IMR-90 (cell line): ENCODE results near the gene CFAP97D2. TPM values are rescaled to one million over a fixed set of nuclear protein-coding genes. Genes with fewer than 3 reads are reported as not detected.

Experiments
- ATAC-seq: fragments of 200-7000 bp; cut with Tn5 transposase; 2 replicates; pipeline ENCODE4 v1.9.1; 2020; ENCODE audit warnings: low read depth, mild to moderate bottlenecking, moderate library complexity
- BruUV-seq: library from RNA; stranded (reverse); fragments of 400-500 nt; replicated peaks from 2 replicates; lab custom pipeline; 2021; lab: Mats Ljungman, UMichigan
- CTCF ChIA-PET: fragments of 300-600 bp; formaldehyde crosslinking; extraction: SDS; loops from one replicate; lab custom pipeline; 2021; ENCODE audit warnings: antibody characterized with exemption; lab: Yijun Ruan, JAX
- POLR2A ChIA-PET: fragments of 300-600 bp; sonication (Branson Sonifier 250); formaldehyde crosslinking; loops from one replicate; lab custom pipeline; 2022; ENCODE audit warnings: antibody characterized with exemption; ENCODE audit not compliant: unreplicated experiment; lab: Charles Lee
- DNase-seq: peaks from one replicate; pipeline ENCODE4 v3.0.0; 2013
- H2AFZ ChIP-seq: replicated peaks from 2 replicates; pipeline ENCODE3; 2013; ENCODE audit warnings: low read length, mild to moderate bottlenecking; ENCODE audit not compliant: poor library complexity
- H2AK5ac ChIP-seq: 2 replicates; pipeline ENCODE4 v1.6.1; 2013; ENCODE audit warnings: low read depth, low read length, inconsistent platforms
- H2AK9ac ChIP-seq: replicated peaks from 2 replicates; pipeline ENCODE3; 2013; ENCODE audit warnings: mild to moderate bottlenecking, low read depth, low read length, moderate library complexity; ENCODE audit not compliant: poor library complexity
- H2BK120ac ChIP-seq: 2 replicates; pipeline ENCODE4 v1.6.1; 2013; ENCODE audit warnings: low read depth, low read length, inconsistent platforms
- H2BK15ac ChIP-seq: 3 replicates; pipeline ENCODE4 v1.6.1; 2013; ENCODE audit warnings: low read depth, low read length, inconsistent platforms
- H2BK20ac ChIP-seq: 2 replicates; pipeline ENCODE4 v1.6.1; 2013; ENCODE audit warnings: low read depth, mild to moderate bottlenecking, inconsistent platforms, low read length, moderate library complexity
- H2BK5ac ChIP-seq: 2 replicates; pipeline ENCODE4 v1.6.1; 2013; ENCODE audit warnings: mild to moderate bottlenecking, low read depth, low read length, inconsistent platforms; ENCODE audit not compliant: poor library complexity, severe bottlenecking
- H3K14ac ChIP-seq: replicated peaks from 2 replicates; pipeline ENCODE4 v1.6.1; 2013; ENCODE audit warnings: low read depth, low read length, inconsistent platforms
- H3K18ac ChIP-seq: 2 replicates; pipeline ENCODE4 v1.6.1; 2013; ENCODE audit warnings: low read depth, low read length, control low read depth
- H3K23ac ChIP-seq: 2 replicates; pipeline ENCODE4 v1.6.1; 2013; ENCODE audit warnings: low read depth, low read length, inconsistent platforms
- H3K27ac ChIP-seq: 2 replicates; pipeline ENCODE4 v1.5.1; 2013; ENCODE audit warnings: mild to moderate bottlenecking, control low read depth, low read length; ENCODE audit not compliant: insufficient read depth
- H3K27me3 ChIP-seq: 2 replicates; pipeline ENCODE4 v1.6.1; 2013; ENCODE audit warnings: low read length; ENCODE audit not compliant: control insufficient read depth, insufficient read depth
- H3K36me3 ChIP-seq: 2 replicates; pipeline ENCODE4 v1.6.1; 2013; ENCODE audit warnings: low read length, mixed read lengths; ENCODE audit not compliant: control insufficient read depth, insufficient read depth
- H3K4ac ChIP-seq: 2 replicates; pipeline ENCODE4 v1.6.1; 2013; ENCODE audit warnings: low read depth, low read length, inconsistent platforms
- H3K4me1 ChIP-seq: 2 replicates; pipeline ENCODE4 v1.6.1; 2013; ENCODE audit warnings: low read length, mixed read lengths; ENCODE audit not compliant: control insufficient read depth, insufficient read depth
- H3K4me2 ChIP-seq: 2 replicates; pipeline ENCODE4 v1.6.1; 2013; ENCODE audit warnings: low read depth, mild to moderate bottlenecking, control low read depth, low read length, moderate library complexity
- H3K4me3 ChIP-seq: 2 replicates; pipeline ENCODE4 v1.5.1; 2013; ENCODE audit warnings: low read depth, mild to moderate bottlenecking, control low read depth, low read length, moderate library complexity; ENCODE audit not compliant: insufficient read depth
- H3K56ac ChIP-seq: 2 replicates; pipeline ENCODE4 v1.6.1; 2013; ENCODE audit warnings: low read length, inconsistent platforms; ENCODE audit not compliant: insufficient read depth; ENCODE audit errors: extremely low read depth
- H3K79me1 ChIP-seq, 2 experiments: 2 replicates each; pipeline ENCODE4 v1.6.1; 2013; ENCODE audit warnings: low read length in 2 of 2, inconsistent platforms in 1 of 2, low read depth in 1 of 2
- H3K9ac ChIP-seq: 2 replicates; pipeline ENCODE4 v1.6.1; 2013; ENCODE audit warnings: low read depth, low read length, control low read depth
- H3K9me1 ChIP-seq: 2 replicates; pipeline ENCODE4 v1.6.1; 2013; ENCODE audit warnings: low read length, inconsistent platforms; ENCODE audit not compliant: insufficient read depth
- H3K9me3 ChIP-seq: 2 replicates; pipeline ENCODE4 v1.6.1; 2013; ENCODE audit warnings: low read length; ENCODE audit not compliant: control insufficient read depth, insufficient read depth
- H4K20me1 ChIP-seq: 2 replicates; pipeline ENCODE4 v1.6.1; 2013; ENCODE audit warnings: low read length, inconsistent platforms; ENCODE audit not compliant: insufficient read depth
- H4K5ac ChIP-seq: 2 replicates; pipeline ENCODE4 v1.6.1; 2013; ENCODE audit warnings: mild to moderate bottlenecking, low read depth, low read length, control low read depth
- H4K8ac ChIP-seq, 2 experiments: 2 replicates each; pipeline ENCODE4 v1.6.1; 2013; ENCODE audit warnings: low read depth in 2 of 2, low read length in 2 of 2, control low read depth in 1 of 2, inconsistent platforms in 1 of 2
- H4K91ac ChIP-seq: 2 replicates; pipeline ENCODE4 v1.6.1; 2013; ENCODE audit warnings: low read depth, low read length, inconsistent platforms; ENCODE audit not compliant: insufficient read depth
- BHLHE40 ChIP-seq: fragments of 150-350 bp; IDR thresholded peaks from 2 replicates; pipeline ENCODE4 v1.6.1; 2016; ENCODE audit warnings: mild to moderate bottlenecking, low read depth, low read length
- CEBPB ChIP-seq: IDR thresholded peaks from 2 replicates; pipeline ENCODE4 v1.6.1; 2012; ENCODE audit warnings: low read depth, low read length, improper control_type of control experiment
- CHD1 ChIP-seq: IDR thresholded peaks from 2 replicates; pipeline ENCODE4 v1.6.1; 2012; ENCODE audit warnings: low read depth, low read length, improper control_type of control experiment
- CTCF ChIP-seq: conservative IDR thresholded peaks from 2 replicates; pipeline ENCODE4 v1.5.1; 2012; ENCODE audit warnings: mild to moderate bottlenecking, low read depth, low read length, improper control_type of control experiment
- FOS ChIP-seq: fragments of 150-350 bp; IDR thresholded peaks from 2 replicates; pipeline ENCODE4 v1.6.1; 2016; ENCODE audit warnings: low read depth, low read length
- MAFK ChIP-seq: IDR thresholded peaks from 2 replicates; pipeline ENCODE4 v1.6.1; 2012; ENCODE audit warnings: low read depth, low read length, improper control_type of control experiment
- MAZ ChIP-seq: IDR thresholded peaks from 2 replicates; pipeline ENCODE4 v1.6.1; 2012; ENCODE audit warnings: low read depth, mild to moderate bottlenecking, low read length, improper control_type of control experiment, moderate library complexity, borderline replicate concordance
- MXI1 ChIP-seq: IDR thresholded peaks from 2 replicates; pipeline ENCODE4 v1.6.1; 2012; ENCODE audit warnings: low read depth, mild to moderate bottlenecking, low read length, moderate library complexity, borderline replicate concordance
- NFE2L2 ChIP-seq: fragments of 150-350 bp; IDR thresholded peaks from 2 replicates; pipeline ENCODE4 v1.6.1; 2016; ENCODE audit warnings: low read depth, mild to moderate bottlenecking, low read length
- POLR2A ChIP-seq: IDR thresholded peaks from 2 replicates; pipeline ENCODE4 v1.6.1; 2012; ENCODE audit warnings: mild to moderate bottlenecking, low read depth, low read length
- RAD21 ChIP-seq: IDR thresholded peaks from 2 replicates; pipeline ENCODE4 v1.6.1; 2012; ENCODE audit warnings: low read length, improper control_type of control experiment
- RCOR1 ChIP-seq: IDR thresholded peaks from 2 replicates; pipeline ENCODE4 v1.6.1; 2012; ENCODE audit warnings: mild to moderate bottlenecking, low read length, improper control_type of control experiment; ENCODE audit not compliant: insufficient replicate concordance
- RFX5 ChIP-seq: IDR thresholded peaks from 2 replicates; pipeline ENCODE4 v1.8.0; 2012; ENCODE audit warnings: low read depth, mild to moderate bottlenecking, low read length, moderate library complexity
- SMC3 ChIP-seq: fragments of 150-350 bp; IDR thresholded peaks from 2 replicates; pipeline ENCODE4 v1.6.1; 2016; ENCODE audit warnings: low read depth, mild to moderate bottlenecking, antibody characterized with exemption, low read length, moderate library complexity
- USF2 ChIP-seq: fragments of 150-350 bp; IDR thresholded peaks from 2 replicates; pipeline ENCODE4 v1.6.1; 2017; ENCODE audit warnings: mild to moderate bottlenecking, antibody characterized with exemption, low read length, low read depth
- WGBS, 2 experiments: methylation state at CpG; one replicate each; pipeline versions ENCODE4 v1.1.5 to v1.1.7; 2013; ENCODE audit warnings: missing lambda C conversion rate in 2 of 2; ENCODE audit not compliant: insufficient read length in 1 of 2; ENCODE audit errors: extremely low coverage in 2 of 2; 5-methylcytosine and 5-hydroxymethylcytosine counted together
- dilution Hi-C: fragments of 300-500 bp; cut with HindIII; formaldehyde crosslinking; loops from one replicate; pipeline ENCODE4 v1.14.3; 2018; ENCODE audit warnings: low sequenced_read_pairs; ENCODE audit not compliant: unreplicated experiment
- in situ Hi-C: fragments of 300-500 bp; cut with MboI; formaldehyde crosslinking; loops from 3 replicates; pipeline ENCODE4 v1.14.3; 2019; ENCODE audit warnings: low sequenced_read_pairs, inconsistent platforms, mixed read lengths
- intact Hi-C: fragments of 100-400 bp; cut with micrococcal nuclease; formaldehyde crosslinking; loops from 2 replicates; pipeline ENCODE4 v1.10.0; 2022
- polyA plus RNA-seq, 3 experiments: library from polyadenylated mRNA; depleted of rRNA; stranded (reverse); fragments of >200 nt; gene quantifications; 2 replicates each; pipeline ENCODE4 v1.2.3, GENCODE V29; 2012; ENCODE audit warnings: low replicate concordance in 1 of 3
- total RNA-seq: library from RNA; depleted of rRNA; stranded (reverse); fragments of >200 nt; gene quantifications from 2 replicates; pipeline ENCODE4 v1.2.3, GENCODE V29; 2012
- TF ChIP-seq, protein P1 (sequence below): fragments of 150-350 bp; IDR thresholded peaks from 2 replicates; pipeline ENCODE4 v1.6.1; 2016; ENCODE audit warnings: low read depth, mild to moderate bottlenecking, low read length, moderate library complexity, borderline replicate concordance

The CFAP97D2 gene
- total and polyA plus RNA-seq, 2 of the 4 experiments (the other 2 are of a cell fraction): not detected

GRCh38 chr13:114151031-114151430 lies 28.0 kb upstream of the CFAP97D2 start:
- CTCF ChIA-PET: no interaction called here
- H3K9me3 ChIP-seq: no peaks in the 10 kb centered on the region
- no peak overlapping the region for H4K8ac ChIP-seq
- H2BK20ac ChIP-seq: no peak overlapping the region
- no peak overlapping the region for H3K56ac ChIP-seq
- intact Hi-C loops (no loop called here), dilution Hi-C loops (no loop called here), in situ Hi-C loops (no loop called here)
- no peaks in the 10 kb centered on the region for H3K79me1 ChIP-seq
- no peaks in the 10 kb centered on the region for H3K36me3 ChIP-seq
- POLR2A ChIA-PET: no interaction called here
- H3K23ac ChIP-seq: no peak overlapping the region
- no peak overlapping the region for H3K9ac ChIP-seq
- H3K27me3 ChIP-seq: peaks cover 23% of the 10 kb centered on the region
- no peak overlapping the region for H3K27ac ChIP-seq
- no peak overlapping the region for H2BK5ac ChIP-seq
- no peak overlapping the region for H4K5ac ChIP-seq
- DNase-seq: no peak
- no peak for TF ChIP-seq SMC3
- TF ChIP-seq, protein P1, sequence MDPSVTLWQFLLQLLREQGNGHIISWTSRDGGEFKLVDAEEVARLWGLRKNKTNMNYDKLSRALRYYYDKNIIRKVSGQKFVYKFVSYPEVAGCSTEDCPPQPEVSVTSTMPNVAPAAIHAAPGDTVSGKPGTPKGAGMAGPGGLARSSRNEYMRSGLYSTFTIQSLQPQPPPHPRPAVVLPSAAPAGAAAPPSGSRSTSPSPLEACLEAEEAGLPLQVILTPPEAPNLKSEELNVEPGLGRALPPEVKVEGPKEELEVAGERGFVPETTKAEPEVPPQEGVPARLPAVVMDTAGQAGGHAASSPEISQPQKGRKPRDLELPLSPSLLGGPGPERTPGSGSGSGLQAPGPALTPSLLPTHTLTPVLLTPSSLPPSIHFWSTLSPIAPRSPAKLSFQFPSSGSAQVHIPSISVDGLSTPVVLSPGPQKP: no peak
- TF ChIP-seq RAD21: no peak
- no peak for TF ChIP-seq NFE2L2
- TF ChIP-seq BHLHE40: no peak
- TF ChIP-seq RCOR1: no peak
- no peak for TF ChIP-seq RFX5
- TF ChIP-seq CHD1: no peak
- TF ChIP-seq POLR2A: no peak
- TF ChIP-seq FOS: no peak
- no peak for TF ChIP-seq USF2
- no peak for TF ChIP-seq CEBPB
- no peak for TF ChIP-seq MAZ
- TF ChIP-seq MXI1: no peak
- TF ChIP-seq CTCF: no peak
- TF ChIP-seq MAFK: no peak
- no peaks in the 10 kb centered on the region for H3K9me1 ChIP-seq
- no peak overlapping the region for H2AK5ac ChIP-seq
- 93% methylated on average over 3 of the region's 10 CpGs; no CpG with 5 or more reads in 1 of the 2 experiments for WGBS, 2 experiments
- BruUV-seq: no TSS peak
- no peaks in the 10 kb centered on the region for H3K4me1 ChIP-seq
- H3K18ac ChIP-seq: no peak overlapping the region
- H2AK9ac ChIP-seq: peak overlapping the region; percentile 85
- H2BK15ac ChIP-seq: no peak overlapping the region
- H3K14ac ChIP-seq: no peak overlapping the region
- no peak overlapping the region for H2AFZ ChIP-seq
- H4K20me1 ChIP-seq: no peaks in the 10 kb centered on the region; the same call in none of the 2 replicates
- no peak overlapping the region for H2BK120ac ChIP-seq
- H3K4me3 ChIP-seq: no peak overlapping the region
- H3K4me2 ChIP-seq: no peak overlapping the region
- H4K91ac ChIP-seq: no peak overlapping the region
- no peak overlapping the region for H3K4ac ChIP-seq
- no peak for ATAC-seq
